ENCODE measurements around the gene LOXL1. TPM values are rescaled to one million over a fixed set of nuclear protein-coding genes. Genes with fewer than 3 reads are reported as not detected.
"Not testable (repeated sequence)": the region's sequence is repeated elsewhere in the genome, so short reads cannot be mapped to it uniquely, and the experiment has no call there.

Gene LOXL1
- total and polyA plus RNA-seq, 8 donors = 22.3 to 195 (median 140) TPM

- ATAC-seq = peak; percentile 34
- peak in 1 of 4 donors; percentile 32 for DNase-seq
- TF ChIP-seq, protein P1, sequence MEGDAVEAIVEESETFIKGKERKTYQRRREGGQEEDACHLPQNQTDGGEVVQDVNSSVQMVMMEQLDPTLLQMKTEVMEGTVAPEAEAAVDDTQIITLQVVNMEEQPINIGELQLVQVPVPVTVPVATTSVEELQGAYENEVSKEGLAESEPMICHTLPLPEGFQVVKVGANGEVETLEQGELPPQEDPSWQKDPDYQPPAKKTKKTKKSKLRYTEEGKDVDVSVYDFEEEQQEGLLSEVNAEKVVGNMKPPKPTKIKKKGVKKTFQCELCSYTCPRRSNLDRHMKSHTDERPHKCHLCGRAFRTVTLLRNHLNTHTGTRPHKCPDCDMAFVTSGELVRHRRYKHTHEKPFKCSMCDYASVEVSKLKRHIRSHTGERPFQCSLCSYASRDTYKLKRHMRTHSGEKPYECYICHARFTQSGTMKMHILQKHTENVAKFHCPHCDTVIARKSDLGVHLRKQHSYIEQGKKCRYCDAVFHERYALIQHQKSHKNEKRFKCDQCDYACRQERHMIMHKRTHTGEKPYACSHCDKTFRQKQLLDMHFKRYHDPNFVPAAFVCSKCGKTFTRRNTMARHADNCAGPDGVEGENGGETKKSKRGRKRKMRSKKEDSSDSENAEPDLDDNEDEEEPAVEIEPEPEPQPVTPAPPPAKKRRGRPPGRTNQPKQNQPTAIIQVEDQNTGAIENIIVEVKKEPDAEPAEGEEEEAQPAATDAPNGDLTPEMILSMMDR (IDR thresholded peaks at IDR 0.05) = peak in 1 of 2 donors; percentile 46
- Histone ChIP-seq H3K9me3 (no peaks in the 10 kb centered on the region), H3K36me3 (no peaks in the 10 kb centered on the region), H3K4me3 (no peak overlapping the region), H3K27ac (no peak overlapping the region), H3K27me3 (no peaks in the 10 kb centered on the region), H3K4me1 (peaks cover 6 to 10% of the 10 kb centered on the region in 2 donors)
- intact Hi-C loops (cut with DNase I) = no loop called here
These were observed 39.0 kb downstream of the LOXL1 start for GRCh38 chr15:73965094-73965757.

GRCh38 chr15:73965758-73966113, 39.5 kb downstream of the LOXL1 start:
- TF ChIP-seq, protein P1 (IDR thresholded peaks at IDR 0.05) = no peak
- ATAC-seq (peak; percentile 38), DNase-seq (no peak)
- Histone ChIP-seq H3K4me3 (no peak overlapping the region), H3K4me1 (peaks cover 6 to 10% of the 10 kb centered on the region in 2 donors), H3K27me3 (no peaks in the 10 kb centered on the region), H3K27ac (no peak overlapping the region), H3K9me3 (no peaks in the 10 kb centered on the region), H3K36me3 (no peaks in the 10 kb centered on the region)
- intact Hi-C loops (cut with DNase I) = no loop called here

DNA sequence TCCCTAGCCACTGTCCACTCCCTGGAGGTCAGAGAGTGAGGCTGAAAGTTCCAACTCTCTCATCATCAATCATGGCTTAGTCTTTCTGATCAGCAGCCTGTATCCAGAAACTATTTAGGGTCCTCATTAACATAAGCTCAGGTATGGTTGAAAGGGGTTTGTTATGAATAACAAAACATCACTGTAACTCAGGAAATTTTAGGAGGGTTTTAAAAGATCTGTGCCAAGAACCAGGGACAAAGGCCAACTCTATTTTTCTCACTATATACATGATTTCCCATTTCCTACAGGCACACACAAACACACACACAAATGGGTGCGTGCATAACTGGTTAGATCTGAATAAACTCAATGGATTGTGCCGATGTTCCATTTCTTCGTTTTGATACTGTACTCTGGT, 42.2 kb downstream of the LOXL1 start:
- TF ChIP-seq, protein P1 (IDR thresholded peaks at IDR 0.05) = no peak
- Histone ChIP-seq H3K4me1 (peaks cover 10 to 22% of the 10 kb centered on the region in 2 donors), H3K27ac (no peak overlapping the region), H3K27me3 (no peaks in the 10 kb centered on the region), H3K36me3 (no peaks in the 10 kb centered on the region), H3K9me3 (no peaks in the 10 kb centered on the region), H3K4me3 (no peak overlapping the region)
- intact Hi-C loops (cut with DNase I) = no loop called here
- DNase-seq (no peak), ATAC-seq (no peak)

GRCh38 chr15:73969151-73969759, 43.0 kb downstream of the LOXL1 start:
- intact Hi-C loops (cut with DNase I) = no loop called here
- Histone ChIP-seq H3K36me3 (no peaks in the 10 kb centered on the region), H3K9me3 (no peaks in the 10 kb centered on the region), H3K4me1 (peaks cover 11 to 23% of the 10 kb centered on the region in 2 donors), H3K27ac (no peak overlapping the region), H3K27me3 (no peaks in the 10 kb centered on the region), H3K4me3 (no peak overlapping the region)
- DNase-seq = peak in 1 of 4 donors; percentile 2
- TF ChIP-seq, protein P1 (IDR thresholded peaks at IDR 0.05) = no peak
- no peak for ATAC-seq

DNA sequence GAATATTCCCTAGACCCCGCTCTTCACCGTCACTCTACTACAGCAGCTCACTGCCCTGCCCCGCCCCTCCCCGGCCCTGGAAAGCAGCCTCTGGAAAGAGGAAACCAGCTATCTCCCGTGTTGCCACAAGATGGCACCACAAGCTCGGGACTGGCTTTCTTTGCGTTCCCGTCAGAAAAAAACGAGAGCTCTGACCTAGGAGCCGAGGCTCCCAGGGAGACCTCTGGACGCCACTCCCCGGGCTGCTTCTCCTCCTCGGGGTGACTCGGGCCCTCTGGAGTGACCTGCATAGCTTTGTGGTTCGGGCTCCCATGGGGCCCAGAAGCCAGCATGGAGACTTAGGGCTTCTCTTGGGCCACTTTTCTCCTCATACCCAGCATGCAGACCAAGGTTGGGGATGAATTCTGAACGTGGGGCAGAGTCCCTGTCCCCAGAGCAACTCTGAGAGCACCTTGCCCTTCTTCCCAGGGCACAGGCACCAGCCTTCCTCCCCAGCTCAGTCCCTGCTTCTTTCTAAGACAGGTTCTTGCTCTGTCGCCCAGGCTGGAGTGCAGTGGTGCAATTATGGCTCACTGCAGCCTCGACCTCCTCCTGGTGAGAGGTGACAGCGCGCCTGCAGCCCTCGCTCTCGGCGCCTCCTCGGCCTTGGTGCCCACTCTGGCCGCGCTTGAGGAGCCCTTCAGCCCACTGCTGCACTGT, 46.9 kb downstream of the LOXL1 start:
- peaks cover 5 to 13% of the 10 kb centered on the region in 2 donors for H3K4me1 ChIP-seq
- no peaks in the 10 kb centered on the region for H3K9me3 ChIP-seq
- H3K36me3 ChIP-seq = no peaks in the 10 kb centered on the region
- TF ChIP-seq, protein P1 (IDR thresholded peaks at IDR 0.05) = peak; percentile 56 to 88
- intact Hi-C loops (cut with DNase I) = loop anchor here in 1 of 2 donors (10.0 kb wide), 1 partner anchor 342 kb away; no protein-coding TSS in a partner anchor
- peak; percentile 99 for ATAC-seq
- DNase-seq = peak; percentile 84 to 91 (median 88)
- H3K27me3 ChIP-seq = peaks cover 0 to 7% of the 10 kb centered on the region in 2 donors
- H3K27ac ChIP-seq = no peak overlapping the region
- H3K4me3 ChIP-seq = no peak overlapping the region

DNA sequence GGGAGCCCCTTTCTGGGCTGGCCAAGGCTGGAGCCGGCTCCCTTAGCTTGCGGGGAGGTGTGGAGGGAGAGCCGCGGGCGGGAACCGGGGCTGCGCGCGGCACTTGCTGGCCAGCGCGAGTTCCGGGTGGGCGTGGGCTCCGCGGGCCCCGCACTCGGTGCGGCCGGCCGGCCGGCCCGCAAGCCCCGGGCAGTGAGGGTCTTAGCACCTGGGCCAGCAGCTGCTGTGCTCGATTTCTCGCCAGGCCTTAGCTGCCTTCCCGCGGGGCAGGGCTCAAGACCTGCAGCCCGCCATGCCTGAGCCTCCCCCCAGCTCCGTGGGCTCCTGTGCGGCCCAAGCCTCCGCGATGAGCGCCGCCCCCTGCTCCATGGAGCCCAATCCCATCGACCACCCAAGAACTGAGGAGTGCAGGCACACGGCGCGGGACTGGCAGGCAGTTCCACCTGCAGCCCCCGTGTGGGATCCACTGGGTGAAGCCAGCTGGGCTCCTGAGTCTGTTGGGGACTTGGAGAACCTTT, 47.5 kb downstream of the LOXL1 start:
- H3K36me3 ChIP-seq, DNase-seq, H3K27ac ChIP-seq, H3K27me3 ChIP-seq, H3K4me3 ChIP-seq, ATAC-seq, H3K9me3 ChIP-seq: not testable (repeated sequence)
- peaks cover 5 to 13% of the 10 kb centered on the region in 2 donors for H3K4me1 ChIP-seq
- intact Hi-C loops (cut with DNase I) = loop anchor here in 1 of 2 donors (10.0 kb wide), 1 partner anchor 341 kb away; no protein-coding TSS in a partner anchor

DNA sequence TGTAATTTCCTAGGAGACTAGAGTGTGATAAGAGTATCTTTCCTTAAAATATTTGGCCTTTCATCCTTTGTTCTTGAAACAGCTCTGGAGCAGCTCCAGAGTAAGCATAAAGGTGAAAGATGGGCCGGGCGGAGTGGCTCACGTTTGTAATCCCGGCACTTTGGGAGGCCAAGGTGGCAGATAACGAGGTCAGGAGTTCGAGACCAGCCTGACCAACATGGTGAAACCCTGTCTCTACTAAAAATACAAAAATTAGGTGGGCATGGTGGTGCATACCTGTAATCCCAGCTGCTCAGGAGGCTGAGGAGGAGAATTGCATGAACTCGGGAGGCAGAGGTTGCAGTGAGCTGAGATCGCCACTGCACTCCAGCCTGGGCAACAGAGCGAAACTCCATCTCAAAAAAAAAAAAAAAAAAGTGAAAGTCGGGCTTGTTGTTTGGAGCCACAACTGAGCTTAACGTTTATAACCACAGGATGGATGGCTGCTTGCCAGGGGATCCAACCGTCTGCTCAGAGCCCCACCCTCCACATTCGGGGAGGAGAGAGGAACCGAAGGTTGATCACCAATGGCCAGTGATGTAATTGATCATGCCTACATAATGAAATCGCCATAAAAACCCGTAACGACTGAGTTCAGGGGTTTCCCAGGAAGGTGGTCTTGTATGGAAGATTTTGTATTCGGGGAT, 49.3 kb downstream of the LOXL1 start:
- not testable (repeated sequence) for H3K27ac ChIP-seq

More for the DNA sequence above, 49.3 kb downstream of the LOXL1 start:
- H3K4me3 ChIP-seq, ATAC-seq, H3K36me3 ChIP-seq, H3K27me3 ChIP-seq, DNase-seq, H3K9me3 ChIP-seq: not testable (repeated sequence)
- intact Hi-C loops (cut with DNase I) = loop anchor here in 1 of 2 donors (10.0 kb wide), 1 partner anchor 339 kb away; no protein-coding TSS in a partner anchor
- peaks cover 5 to 19% of the 10 kb centered on the region in 2 donors for H3K4me1 ChIP-seq

Data from left lung (tissue), 10 donors.